ENCODE data around the gene SEMG2. TPM values are rescaled to one million over a fixed set of nuclear protein-coding genes. Genes with fewer than 3 reads are reported as not detected.
A peak's percentile ranks its signal among the peaks of the same experiment; 100 is the strongest.

SEMG2 gene
- total RNA-seq, 1 experiment from 2014 or later, result not detected

- Histone ChIP-seq H3K4me3 (no peak overlapping the region), H3K27me3 (ENCODE audit: insufficient read depth, low read depth) (no peaks in the 10 kb centered on the region), H2AFZ (no peak overlapping the region), H3K9me2 (ENCODE audit: insufficient read depth) (no peaks in the 10 kb centered on the region), H3K27ac (no peak overlapping the region), H4K20me1 (ENCODE audit: insufficient read depth) (no peaks in the 10 kb centered on the region), H3K79me2 (ENCODE audit: low read depth) (peaks cover 6% of the 10 kb centered on the region), H3F3A (ENCODE audit: insufficient read depth, low read depth) (peaks cover 34% of the 10 kb centered on the region), H3K36me3 (ENCODE audit: low read depth) (no peaks in the 10 kb centered on the region), H3K9me3 (ENCODE audit: insufficient read depth, low read depth) (no peaks in the 10 kb centered on the region; the same call in 1 of the 2 replicates), H3K4me2 (no peak overlapping the region), H3K4me1 (replicated peaks; ENCODE audit: insufficient read depth) (peaks cover 35% of the 10 kb centered on the region)
- no peak for DNase-seq
- CTCF ChIA-PET, result interaction anchor here (0.9 kb wide), 1 partner anchor 32 kb away, joined by 4 read pairs; no protein-coding TSS in a partner anchor
- BruUV-seq (replicated peaks), result no TSS peak
- intact Hi-C loops (cut with micrococcal nuclease; ENCODE audit: unreplicated experiment), result no loop called here
- POLR2A ChIA-PET (ENCODE audit: unreplicated experiment), result no interaction called here
- TF ChIP-seq EZH2 (IDR thresholded peaks at IDR 0.05; ENCODE audit: low read depth), result no peak
- TF ChIP-seq CTCF (conservative IDR thresholded peaks at IDR 0.05), result no peak
Observed at GRCh38 chr20:45258259-45258658, 37.1 kb downstream of the SEMG2 start.

- Histone ChIP-seq H3K4me1 (replicated peaks; ENCODE audit: insufficient read depth) (peaks cover 32% of the 10 kb centered on the region), H3K36me3 (ENCODE audit: low read depth) (no peaks in the 10 kb centered on the region), H3K9me3 (ENCODE audit: insufficient read depth, low read depth) (no peaks in the 10 kb centered on the region; the same call in 1 of the 2 replicates), H4K20me1 (ENCODE audit: insufficient read depth) (no peaks in the 10 kb centered on the region), H3K4me2 (no peak overlapping the region), H3K4me3 (no peak overlapping the region), H3K9me2 (ENCODE audit: insufficient read depth) (no peaks in the 10 kb centered on the region), H3K79me2 (ENCODE audit: low read depth) (peaks cover 3% of the 10 kb centered on the region), H3K27ac (no peak overlapping the region), H2AFZ (no peak overlapping the region), H3F3A (ENCODE audit: insufficient read depth, low read depth) (peaks cover 30% of the 10 kb centered on the region), H3K27me3 (ENCODE audit: insufficient read depth, low read depth) (no peaks in the 10 kb centered on the region)
- POLR2A ChIA-PET (ENCODE audit: unreplicated experiment), result interaction anchor here (0.7 kb wide), 1 partner anchor 100 kb away, joined by 10 read pairs; no protein-coding TSS in a partner anchor
- TF ChIP-seq CTCF (conservative IDR thresholded peaks at IDR 0.05) (no peak), EZH2 (IDR thresholded peaks at IDR 0.05; ENCODE audit: low read depth) (no peak)
- no TSS peak for BruUV-seq (replicated peaks)
- intact Hi-C loops (cut with micrococcal nuclease; ENCODE audit: unreplicated experiment), result no loop called here
- no peak for DNase-seq
- CTCF ChIA-PET, result no interaction called here
Observed at GRCh38 chr20:45258664-45259063, 37.5 kb downstream of the SEMG2 start.

DNA sequence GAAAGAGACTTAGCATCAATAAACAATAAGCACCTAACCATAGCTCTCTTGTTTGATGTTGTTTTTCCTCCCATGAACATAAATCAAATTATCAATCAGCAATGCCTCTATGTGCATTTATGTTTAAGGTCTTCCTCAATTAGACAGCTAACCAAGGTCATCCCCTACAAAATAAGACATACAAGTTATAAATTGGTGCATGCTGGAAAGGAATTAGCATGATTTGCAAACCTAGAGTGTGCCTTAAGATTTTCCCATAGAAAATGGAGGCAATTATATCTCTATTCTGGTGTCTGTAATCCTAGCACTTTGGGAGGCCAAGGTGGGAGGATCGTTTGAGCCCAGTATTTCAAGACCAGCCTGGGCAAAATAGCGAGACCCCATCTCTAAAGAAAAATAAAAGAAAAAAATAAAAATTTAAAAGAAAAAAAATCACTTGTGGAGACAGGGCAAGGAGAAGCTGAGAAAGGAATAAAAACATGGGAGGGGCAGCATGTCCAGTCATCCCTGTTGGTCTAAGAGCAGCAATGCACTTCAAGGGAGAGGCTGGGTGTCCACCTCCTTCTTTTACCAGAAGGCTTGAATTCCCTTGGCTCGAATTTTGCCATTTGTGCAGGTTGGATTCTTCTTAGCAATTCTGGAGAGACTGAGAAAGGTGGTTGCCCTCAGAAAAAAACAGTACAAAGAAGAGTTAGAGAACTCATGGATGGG is 42.5 kb downstream of the SEMG2 start:
- Histone ChIP-seq H3K79me2 (ENCODE audit: low read depth) (no peaks in the 10 kb centered on the region), H3K9me2 (ENCODE audit: insufficient read depth) (no peaks in the 10 kb centered on the region), H3K9me3 (ENCODE audit: insufficient read depth, low read depth) (no peaks in the 10 kb centered on the region; the same call in 1 of the 2 replicates), H3K4me1 (replicated peaks; ENCODE audit: insufficient read depth) (peaks cover 12% of the 10 kb centered on the region), H3K27ac (no peak overlapping the region), H3K27me3 (ENCODE audit: insufficient read depth, low read depth) (no peaks in the 10 kb centered on the region), H3K36me3 (ENCODE audit: low read depth) (no peaks in the 10 kb centered on the region), H2AFZ (no peak overlapping the region), H3F3A (ENCODE audit: insufficient read depth, low read depth) (no peaks in the 10 kb centered on the region), H4K20me1 (ENCODE audit: insufficient read depth) (no peaks in the 10 kb centered on the region), H3K4me3 (no peak overlapping the region), H3K4me2 (no peak overlapping the region)
- CTCF ChIA-PET, result no interaction called here
- intact Hi-C loops (cut with micrococcal nuclease; ENCODE audit: unreplicated experiment), result no loop called here
- peak in 1 of 2 experiments; percentile 21 for DNase-seq
- BruUV-seq (replicated peaks), result no TSS peak
- TF ChIP-seq CTCF (conservative IDR thresholded peaks at IDR 0.05) (no peak), EZH2 (IDR thresholded peaks at IDR 0.05; ENCODE audit: low read depth) (no peak)
- POLR2A ChIA-PET (ENCODE audit: unreplicated experiment), result no interaction called here

Measured in PC-9 (cell line).